GM12878 (cell line): ENCODE measurements around the gene SMARCE1. TPM values are rescaled to one million over a fixed set of nuclear protein-coding genes. Genes with fewer than 3 reads are reported as not detected.

Source experiments
- ATAC-seq: fragments of 200-7000 bp; cut with Tn5 transposase; 3 replicates; pipeline ENCODE4 v1.9.1; 2020; ENCODE audit warnings: mild to moderate bottlenecking, moderate library complexity
- BruUV-seq: library from RNA; stranded (reverse); fragments of 400-500 nt; replicated peaks from 2 replicates; lab custom pipeline; 2021; lab: Mats Ljungman, UMichigan
- CTCF ChIA-PET: fragments of 300-600 bp; sonication (Branson Sonifier 250); formaldehyde crosslinking; extraction: SDS; loops from one replicate; lab custom pipeline; 2021; ENCODE audit warnings: inconsistent platforms; lab: Yijun Ruan, JAX
- POLR2A ChIA-PET: fragments of 350-600 bp; formaldehyde crosslinking; extraction: SDS; loops from one replicate; lab custom pipeline; 2021; ENCODE audit warnings: inconsistent platforms; lab: Charles Lee
- RAD21 ChIA-PET: fragments of 300-600 bp; sonication (Branson Sonifier 250); formaldehyde crosslinking; loops from one replicate; lab custom pipeline; 2023; ENCODE audit warnings: antibody characterized with exemption; ENCODE audit not compliant: unreplicated experiment; lab: Charles Lee
- SMC1A ChIA-PET: fragments of 300-600 bp; sonication (Branson Sonifier 250); formaldehyde crosslinking; loops from one replicate; lab custom pipeline; 2023; ENCODE audit not compliant: unreplicated experiment, uncharacterized antibody; lab: Charles Lee
- DNase-seq: peaks from one replicate; pipeline ENCODE4 v3.0.0-alpha.2; 2011; ENCODE audit warnings: low read depth, low spot score
- FAIRE-seq: peaks from 3 replicates; lab custom pipeline; 2011; peaks lifted over from hg19 to GRCh38; lab: Jason Lieb, UNC
- H2AFZ ChIP-seq: 2 replicates; pipeline ENCODE4 v1.6.0; 2011; ENCODE audit warnings: low read depth, low read length, control low read depth; ENCODE audit not compliant: control insufficient read depth
- H3K27ac ChIP-seq: 2 replicates; pipeline ENCODE4 v1.5.1; 2011; ENCODE audit warnings: control low read depth; ENCODE audit not compliant: control insufficient read depth, insufficient read depth
- H3K27me3 ChIP-seq, 2 experiments: replicated peaks in 1 of 2; 2 replicates each; pipeline versions ENCODE4 v1.6.0 to v1.6.1; 2011; ENCODE audit warnings: low read length in 1 of 2; ENCODE audit not compliant: control insufficient read depth in 2 of 2, insufficient read depth in 2 of 2
- H3K36me3 ChIP-seq, 2 experiments: 2 replicates each; pipeline ENCODE4 v1.5.1; 2011; ENCODE audit warnings: low read length in 1 of 2; ENCODE audit not compliant: control insufficient read depth in 2 of 2, insufficient read depth in 2 of 2
- H3K4me1 ChIP-seq: 2 replicates; pipeline ENCODE4 v1.6.1; 2011; ENCODE audit warnings: mild to moderate bottlenecking, low read length, moderate library complexity, mixed read lengths; ENCODE audit not compliant: control insufficient read depth, insufficient read depth
- H3K4me2 ChIP-seq: 2 replicates; pipeline ENCODE4 v1.6.0; 2011; ENCODE audit warnings: control low read depth; ENCODE audit not compliant: control insufficient read depth, insufficient read depth
- H3K4me3 ChIP-seq: fragments of 200-600 bp; sonication (generic); 2 replicates; pipeline ENCODE4 v1.5.1; 2016
- H3K79me2 ChIP-seq: 2 replicates; pipeline ENCODE4 v1.6.0; 2011; ENCODE audit warnings: low read length; ENCODE audit not compliant: control insufficient read depth, insufficient read depth
- H3K9ac ChIP-seq: 2 replicates; pipeline ENCODE4 v1.8.0; 2011; ENCODE audit warnings: low read length, control low read depth, mixed read lengths; ENCODE audit not compliant: control insufficient read depth, insufficient read depth
- H3K9me3 ChIP-seq: replicated peaks from 3 replicates; pipeline ENCODE4 v1.5.1; 2011; ENCODE audit warnings: mild to moderate bottlenecking, low read length; ENCODE audit not compliant: control insufficient read depth, insufficient read depth
- H4K20me1 ChIP-seq: 2 replicates; pipeline ENCODE4 v1.6.0; 2011; ENCODE audit not compliant: control insufficient read depth, insufficient read depth
- CREM ChIP-seq: IDR thresholded peaks from 2 replicates; pipeline ENCODE4 v1.6.1; 2014; ENCODE audit warnings: antibody characterized with exemption, low read depth
- EZH2 ChIP-seq: IDR thresholded peaks from 2 replicates; pipeline ENCODE4 v1.6.1; 2012; ENCODE audit warnings: low read depth, mild to moderate bottlenecking, control low read depth, inconsistent platforms, low read length, borderline replicate concordance; ENCODE audit not compliant: control insufficient read depth
- FOXK2 ChIP-seq: fragments of 450-650 bp; IDR thresholded peaks from 2 replicates; pipeline ENCODE4 v1.6.1; 2017; ENCODE audit warnings: mild to moderate bottlenecking, moderate library complexity
- KAT2A ChIP-seq: conservative IDR thresholded peaks from 2 replicates; pipeline ENCODE4 v1.6.1; 2011; ENCODE audit warnings: low read depth, low read length; ENCODE audit not compliant: control insufficient read depth
- NRF1 ChIP-seq: conservative IDR thresholded peaks from 2 replicates; pipeline ENCODE4 v1.6.1; 2011; ENCODE audit warnings: mild to moderate bottlenecking, low read depth, low read length, improper control_type of control experiment
- PAX5 ChIP-seq: IDR thresholded peaks from 2 replicates; pipeline ENCODE4 v1.6.1; 2011; ENCODE audit warnings: low read depth, low read length, borderline replicate concordance
- SUPT20H ChIP-seq: IDR thresholded peaks from 2 replicates; pipeline ENCODE4 v1.6.1; 2011; ENCODE audit warnings: low read depth, mild to moderate bottlenecking, low read length, moderate library complexity, borderline replicate concordance; ENCODE audit not compliant: control insufficient read depth
- ZSCAN29 ChIP-seq: fragments of 450-650 bp; IDR thresholded peaks from 2 replicates; pipeline ENCODE4 v1.6.1; 2017; ENCODE audit warnings: mild to moderate bottlenecking, moderate library complexity
- WGBS: methylation state at CpG from one replicate; pipeline ENCODE4 v1.1.6; 2016; ENCODE audit warnings: low lambda C conversion rate; ENCODE audit not compliant: insufficient replicate concordance, insufficient coverage; ENCODE audit errors: missing lambda C conversion rate; 5-methylcytosine and 5-hydroxymethylcytosine counted together
- in situ Hi-C: fragments of 300-500 bp; cut with MboI; formaldehyde crosslinking; loops from 9 replicates; pipeline ENCODE4 v1.14.3; 2018; ENCODE audit warnings: mixed read lengths
- intact Hi-C: fragments of 100-400 bp; cut with micrococcal nuclease; formaldehyde crosslinking; loops from one replicate; pipeline ENCODE4 v1.14.2; 2022; ENCODE audit not compliant: unreplicated experiment
- polyA plus RNA-seq, 11 experiments: library from polyadenylated mRNA; depleted of rRNA in 4 of 11; unstranded in 6 of 11; stranded (reverse) in 5 of 11; fragments of >200 nt; fragmentation: Nextera tagmentation in 4 of 11; fragmentation: Illumina TruSeq in 1 of 11; extraction: Ambion mirVana in 4 of 11; extraction: Trizol in 1 of 11; gene quantifications; 1 replicate in 1 of 11; 2 replicates in 10 of 11; pipeline versions ENCODE4 v1.2.1 to v1.2.3, GENCODE V29; 2011 to 2016; ENCODE audit warnings: inconsistent platforms in 2 of 11, missing spikeins in 2 of 11, low read depth in 1 of 11
- total RNA-seq, 4 experiments: library from RNA; depleted of rRNA in 3 of 4; stranded (reverse); fragments of >200 nt in 3 of 4; fragmentation: Illumina TruSeq in 1 of 4; extraction: Trizol in 1 of 4; gene quantifications; 2 replicates each; pipeline versions ENCODE4 v1.2.1 to v1.2.3, GENCODE V29; 2013 to 2021
- TF ChIP-seq, protein P1 (sequence below): fragments of 450-650 bp; formaldehyde crosslinking; IDR thresholded peaks from 2 replicates; pipeline ENCODE4 v1.5.0; 2022; ENCODE audit warnings: mild to moderate bottlenecking, missing genetic modification characterization

SMARCE1 gene
- total and polyA plus RNA-seq, 10 of the 15 experiments (the other 5 are each of a cell fraction or from before 2014, with no cell fraction given) = 87.9 to 191 (median 132) TPM

GRCh38 chr17:40618754-40619625, 28.6 kb downstream of the SMARCE1 start:
- in situ Hi-C loops (loop anchor here (5.0 to 10.0 kb wide), 2 partner anchors 183 to 1046 kb away; no protein-coding TSS in a partner anchor), intact Hi-C loops (loop anchor here (5.0 kb wide), 3 partner anchors 262 to 1048 kb away; no protein-coding TSS in a partner anchor)
- Histone ChIP-seq H3K4me3 (no peak overlapping the region), H3K36me3 (no peaks in the 10 kb centered on the region), H2AFZ (no peak overlapping the region), H3K9me3 (no peaks in the 10 kb centered on the region), H4K20me1 (no peaks in the 10 kb centered on the region), H3K9ac (no peak overlapping the region), H3K4me1 (peaks cover 40% of the 10 kb centered on the region), H3K27me3 (no peaks in the 10 kb centered on the region), H3K27ac (no peak overlapping the region), H3K4me2 (no peak overlapping the region), H3K79me2 (no peaks in the 10 kb centered on the region)
- WGBS = 72% methylated on average over 16 of the region's 16 CpGs
- CTCF ChIA-PET = interaction anchor here (0.8 to 11.9 kb wide), 46 partner anchors 10 to 1070 kb away, joined by 3 to 193 read pairs (median 4); no protein-coding TSS in a partner anchor
- no peak for FAIRE-seq
- no peak for ATAC-seq
- TF ChIP-seq EZH2 (no peak), KAT2A (no peak), SUPT20H (no peak), PAX5 (no peak), ZSCAN29 (no peak), CREM (no peak), FOXK2 (no peak), NRF1 (no peak)
- TF ChIP-seq, protein P1, sequence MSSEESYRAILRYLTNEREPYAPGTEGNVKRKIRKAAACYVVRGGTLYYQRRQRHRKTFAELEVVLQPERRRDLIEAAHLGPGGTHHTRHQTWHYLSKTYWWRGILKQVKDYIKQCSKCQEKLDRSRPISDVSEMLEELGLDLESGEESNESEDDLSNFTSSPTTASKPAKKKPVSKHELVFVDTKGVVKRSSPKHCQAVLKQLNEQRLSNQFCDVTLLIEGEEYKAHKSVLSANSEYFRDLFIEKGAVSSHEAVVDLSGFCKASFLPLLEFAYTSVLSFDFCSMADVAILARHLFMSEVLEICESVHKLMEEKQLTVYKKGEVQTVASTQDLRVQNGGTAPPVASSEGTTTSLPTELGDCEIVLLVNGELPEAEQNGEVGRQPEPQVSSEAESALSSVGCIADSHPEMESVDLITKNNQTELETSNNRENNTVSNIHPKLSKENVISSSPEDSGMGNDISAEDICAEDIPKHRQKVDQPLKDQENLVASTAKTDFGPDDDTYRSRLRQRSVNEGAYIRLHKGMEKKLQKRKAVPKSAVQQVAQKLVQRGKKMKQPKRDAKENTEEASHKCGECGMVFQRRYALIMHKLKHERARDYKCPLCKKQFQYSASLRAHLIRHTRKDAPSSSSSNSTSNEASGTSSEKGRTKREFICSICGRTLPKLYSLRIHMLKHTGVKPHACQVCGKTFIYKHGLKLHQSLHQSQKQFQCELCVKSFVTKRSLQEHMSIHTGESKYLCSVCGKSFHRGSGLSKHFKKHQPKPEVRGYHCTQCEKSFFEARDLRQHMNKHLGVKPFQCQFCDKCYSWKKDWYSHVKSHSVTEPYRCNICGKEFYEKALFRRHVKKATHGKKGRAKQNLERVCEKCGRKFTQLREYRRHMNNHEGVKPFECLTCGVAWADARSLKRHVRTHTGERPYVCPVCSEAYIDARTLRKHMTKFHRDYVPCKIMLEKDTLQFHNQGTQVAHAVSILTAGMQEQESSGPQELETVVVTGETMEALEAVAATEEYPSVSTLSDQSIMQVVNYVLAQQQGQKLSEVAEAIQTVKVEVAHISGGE (CRISPR knock-in tag) = no peak
- no peak for DNase-seq
- RAD21 ChIA-PET = interaction anchor here (0.6 to 5.3 kb wide), 25 partner anchors 9 to 1050 kb away, joined by 3 to 87 read pairs (median 3); partner anchors contain the start of gene TOP2A
- POLR2A ChIA-PET = interaction anchor here (0.6 to 1.6 kb wide), 4 partner anchors 28 to 209 kb away, joined by 3 read pairs; no protein-coding TSS in a partner anchor
- BruUV-seq = no TSS peak
- SMC1A ChIA-PET = interaction anchor here (0.7 to 8.9 kb wide), 16 partner anchors 15 to 1044 kb away, joined by 3 to 175 read pairs (median 6); partner anchors contain the start of gene SMARCE1
